NCI-H2107 treated with DMSO at 0.1 percent for 48 hours (cell line): Measurements from ENCODE around the gene ZBTB8OS.
"Not testable (repeated sequence)": the region's sequence is repeated elsewhere in the genome, so short reads cannot be mapped to it uniquely, and the experiment has no call there.

ENCODE experiments used
- DNase-seq: peaks from one replicate; lab custom pipeline; 2025; ENCODE audit not compliant: unreplicated experiment; lab: John Stamatoyannopoulos, UW

The ZBTB8OS gene

GRCh38 chr1:32650752-32651460, 556 bp upstream of the ZBTB8OS start, which contains the start of gene RBBP4:
RBBP4 (plus strand) TSS chr1:32651208; CDS start chr1:32651307, 99 bp downstream.
- peak; percentile 95 for DNase-seq

- DNase-seq: no peak
Observed at GRCh38 chr1:32647308-32648134, 2.8 kb downstream of the ZBTB8OS start.

- no peak for DNase-seq
Observed at GRCh38 chr1:32644426-32644825, 5.9 kb downstream of the ZBTB8OS start.

GRCh38 chr1:32642292-32642827, 8.0 kb downstream of the ZBTB8OS start:
- DNase-seq: not testable (repeated sequence)

- no peak for DNase-seq
Observed at GRCh38 chr1:32639489-32640075, 10.8 kb downstream of the ZBTB8OS start.

- no peak for DNase-seq
Observed at GRCh38 chr1:32636914-32637645, 13.3 kb downstream of the ZBTB8OS start.

GRCh38 chr1:32635508-32636277, 14.7 kb downstream of the ZBTB8OS start:
- DNase-seq: no peak

GRCh38 chr1:32632829-32633228, 17.5 kb downstream of the ZBTB8OS start:
- DNase-seq: no peak

GRCh38 chr1:32630173-32630572, 20.2 kb downstream of the ZBTB8OS start:
- not testable (repeated sequence) for DNase-seq

GRCh38 chr1:32627596-32628162, 22.7 kb downstream of the ZBTB8OS start:
- DNase-seq: no peak

GRCh38 chr1:32626176-32626575, 24.2 kb downstream of the ZBTB8OS start:
- no peak for DNase-seq

GRCh38 chr1:32623775-32624174, 26.6 kb downstream of the ZBTB8OS start:
- DNase-seq: no peak

GRCh38 chr1:32622806-32623681, 27.3 kb downstream of the ZBTB8OS start:
- DNase-seq: peak; percentile 43

- DNase-seq: no peak
Observed at GRCh38 chr1:32622205-32622604, 28.1 kb downstream of the ZBTB8OS start.

GRCh38 chr1:32619701-32620485, 30.5 kb downstream of the ZBTB8OS start:
- DNase-seq: no peak

GRCh38 chr1:32618673-32619221, 31.6 kb downstream of the ZBTB8OS start:
- no peak for DNase-seq

GRCh38 chr1:32613472-32613871, 36.9 kb downstream of the ZBTB8OS start:
- DNase-seq: no peak
